Epithelial cell of esophagus (primary cell): Measurements from ENCODE around the gene PIP4K2A.

Source experiments
- DNase-seq: peaks from one replicate; pipeline ENCODE4 v3.0.0; 2010; ENCODE audit warnings: low read depth
- H3K4me3 ChIP-seq: 2 replicates; pipeline ENCODE4 v1.5.1; 2011; ENCODE audit warnings: mild to moderate bottlenecking, low read length, control low read depth
- CTCF ChIP-seq: IDR thresholded peaks from 2 replicates; pipeline ENCODE4 v1.5.1; 2011; ENCODE audit warnings: low read depth, mild to moderate bottlenecking, low read length, control low read depth, inconsistent platforms; ENCODE audit not compliant: insufficient read depth; ENCODE audit errors: missing control alignments

The PIP4K2A gene

GRCh38 chr10:22626784-22627183 is 87.6 kb downstream of the PIP4K2A start:
- H3K4me3 ChIP-seq = no peak overlapping the region
- DNase-seq = no peak
- no peak for TF ChIP-seq CTCF

- H3K4me3 ChIP-seq = no peak overlapping the region
- TF ChIP-seq CTCF = no peak
- no peak for DNase-seq
Measured at GRCh38 chr10:22625516-22626290, 88.7 kb downstream of the PIP4K2A start.

- no peak overlapping the region for H3K4me3 ChIP-seq
- DNase-seq = peak; percentile 41
- no peak for TF ChIP-seq CTCF
Measured at GRCh38 chr10:22624287-22624738, 90.1 kb downstream of the PIP4K2A start.

GRCh38 chr10:22623633-22624253 is 90.6 kb downstream of the PIP4K2A start:
- no peak overlapping the region for H3K4me3 ChIP-seq
- TF ChIP-seq CTCF = no peak
- DNase-seq = no peak

GRCh38 chr10:22622242-22622806 is 92.1 kb downstream of the PIP4K2A start:
- no peak for TF ChIP-seq CTCF
- H3K4me3 ChIP-seq = no peak overlapping the region
- no peak for DNase-seq

- no peak overlapping the region for H3K4me3 ChIP-seq
- no peak for TF ChIP-seq CTCF
- DNase-seq = no peak
Measured at GRCh38 chr10:22621726-22622125, 92.7 kb downstream of the PIP4K2A start.
